ENCODE measurements around the gene CCDC171.
"Not testable (repeated sequence)": the region's sequence is repeated elsewhere in the genome, so short reads cannot be mapped to it uniquely, and the experiment has no call there.

The CCDC171 gene

GRCh38 chr9:15697446-15697851 lies 144.6 kb downstream of the CCDC171 start:
- no peak for DNase-seq (ENCODE audit: low spot score)

GRCh38 chr9:15699876-15700559 lies 147.2 kb downstream of the CCDC171 start:
- not testable (repeated sequence) for DNase-seq (ENCODE audit: low spot score)

- DNase-seq (ENCODE audit: low spot score) = no peak
Measured at GRCh38 chr9:15707000-15707399, 154.2 kb downstream of the CCDC171 start.

GRCh38 chr9:15711531-15711930 lies 158.7 kb downstream of the CCDC171 start:
- DNase-seq (ENCODE audit: low spot score) = no peak

GRCh38 chr9:15711931-15712330 lies 159.1 kb downstream of the CCDC171 start:
- no peak for DNase-seq (ENCODE audit: low spot score)

GRCh38 chr9:15714746-15715145 lies 161.9 kb downstream of the CCDC171 start:
- DNase-seq (ENCODE audit: low spot score) = no peak

- no peak for DNase-seq (ENCODE audit: low spot score)
Measured at GRCh38 chr9:15717290-15717967, 164.6 kb downstream of the CCDC171 start.

- DNase-seq (ENCODE audit: low spot score) = no peak
Measured at GRCh38 chr9:15718423-15718822, 165.6 kb downstream of the CCDC171 start.

- DNase-seq (ENCODE audit: low spot score) = no peak
Measured at GRCh38 chr9:15720861-15721260, 168.0 kb downstream of the CCDC171 start.

GRCh38 chr9:15722888-15723287 lies 170.0 kb downstream of the CCDC171 start:
- no peak for DNase-seq (ENCODE audit: low spot score)

DNA sequence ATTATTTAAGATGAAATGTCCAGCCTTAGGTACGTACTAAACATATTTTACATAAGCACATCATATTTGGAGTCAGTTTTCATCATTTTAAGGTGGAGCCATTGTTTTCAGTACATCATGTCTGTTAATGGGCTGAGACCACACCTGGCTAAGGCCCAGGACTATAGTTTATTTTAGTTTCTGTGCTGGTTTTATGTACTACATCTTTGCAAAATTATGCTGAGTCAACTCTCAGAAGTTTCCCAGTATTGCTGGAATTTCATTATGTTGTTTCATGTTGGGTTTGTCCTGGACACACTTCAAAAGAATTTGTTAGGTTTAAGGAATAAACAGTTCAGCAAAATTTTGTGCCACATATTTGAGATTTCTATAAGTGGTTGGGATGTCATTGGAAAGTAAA lies 171.2 kb downstream of the CCDC171 start:
- DNase-seq (ENCODE audit: low spot score) = no peak

- DNase-seq (ENCODE audit: low spot score) = no peak
Measured at GRCh38 chr9:15724612-15725011, 171.8 kb downstream of the CCDC171 start.

GRCh38 chr9:15725953-15726352 lies 173.1 kb downstream of the CCDC171 start:
- DNase-seq (ENCODE audit: low spot score) = no peak

DNA sequence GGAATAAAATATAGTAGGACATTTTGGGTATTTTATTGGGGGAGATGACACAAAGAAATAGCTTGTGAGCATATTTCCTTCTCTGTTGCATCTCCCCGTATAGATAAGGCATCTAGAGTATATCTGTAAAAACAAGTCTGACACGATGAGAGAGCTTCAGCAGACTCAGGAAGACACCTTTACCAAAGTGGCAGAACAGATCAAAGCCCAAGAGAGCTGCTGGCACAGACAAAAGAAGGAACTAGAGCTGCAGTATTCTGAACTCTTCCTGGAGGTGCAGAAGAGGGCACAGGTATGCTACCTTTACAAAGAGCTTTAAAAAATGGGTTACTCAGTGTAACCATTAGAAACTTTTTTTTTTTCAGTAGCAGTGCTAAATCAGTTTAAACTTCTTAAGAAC lies 176.7 kb downstream of the CCDC171 start:
- DNase-seq (ENCODE audit: low spot score) = no peak

- DNase-seq (ENCODE audit: low spot score) = peak; percentile 7
Measured at GRCh38 chr9:15735083-15735857, 182.4 kb downstream of the CCDC171 start.

DNA sequence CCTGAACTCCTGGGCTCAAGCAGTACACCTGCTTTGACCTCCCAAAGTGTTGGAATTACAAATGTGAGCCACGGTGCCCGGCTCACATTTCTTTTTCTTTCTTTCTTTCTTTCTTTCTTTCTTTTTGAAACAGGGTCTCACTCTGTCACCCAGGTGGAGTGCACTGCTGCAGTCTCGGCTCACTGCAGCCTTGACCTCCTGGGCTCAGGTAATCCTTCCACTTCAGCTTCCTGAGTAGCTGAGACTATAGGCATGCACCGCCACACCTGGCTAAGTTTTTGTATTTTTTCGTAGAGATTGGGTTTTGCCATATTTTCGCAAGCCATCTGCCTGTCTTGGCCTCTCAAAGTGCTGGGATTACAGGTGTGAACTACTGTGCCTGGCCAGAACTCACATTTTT lies 183.7 kb downstream of the CCDC171 start:
- no peak for DNase-seq (ENCODE audit: low spot score)

DNA sequence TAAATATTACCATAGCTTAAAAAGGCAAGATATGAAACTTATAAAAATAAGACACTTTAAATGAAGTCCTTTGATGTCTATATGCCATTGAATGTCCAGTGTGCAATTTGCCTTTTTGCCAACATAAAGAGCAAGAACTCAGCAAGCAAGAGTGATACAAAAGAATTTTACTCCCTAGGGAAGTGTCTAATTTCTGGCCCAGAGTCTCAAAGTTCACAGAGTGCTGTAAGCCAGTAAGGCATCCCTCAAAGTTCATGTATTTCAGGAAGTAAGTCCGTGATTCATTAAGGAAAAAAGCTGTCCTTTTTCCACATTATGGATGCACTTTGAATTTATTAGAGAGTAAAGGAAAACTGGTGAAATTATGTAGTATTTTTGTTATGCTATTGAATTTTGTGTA lies 185.2 kb downstream of the CCDC171 start:
- no peak for DNase-seq (ENCODE audit: low spot score)

GRCh38 chr9:15741015-15741414 lies 188.2 kb downstream of the CCDC171 start:
- DNase-seq (ENCODE audit: low spot score) = no peak

- DNase-seq (ENCODE audit: low spot score) = no peak
Measured at GRCh38 chr9:15743512-15743911, 190.7 kb downstream of the CCDC171 start.

GRCh38 chr9:15744196-15744595 lies 191.4 kb downstream of the CCDC171 start:
- no peak for DNase-seq (ENCODE audit: low spot score)

- no peak for DNase-seq (ENCODE audit: low spot score)
Measured at GRCh38 chr9:15746905-15747304, 194.1 kb downstream of the CCDC171 start.

GRCh38 chr9:15755660-15756059 lies 202.8 kb downstream of the CCDC171 start:
- DNase-seq (ENCODE audit: low spot score) = no peak

GRCh38 chr9:15761551-15761950 lies 208.7 kb downstream of the CCDC171 start:
- no peak for DNase-seq (ENCODE audit: low spot score)

All from LoVo (cell line).